ENCODE results near the gene ANKRD45. TPM values are rescaled to one million over a fixed set of nuclear protein-coding genes. Genes with fewer than 3 reads are reported as not detected.
A peak's percentile ranks its signal among the peaks of the same experiment; 100 is the strongest.

Gene ANKRD45
- total and polyA plus RNA-seq, 2 of the 13 experiments (the other 11 are each of a cell fraction or from before 2014, with no cell fraction given) = not detected

- H3K9ac ChIP-seq (ENCODE audit: insufficient read depth, low read depth, low read length) = no peak overlapping the region
- peak; percentile 3 for DNase-seq (ENCODE audit: low spot score)
- no peak for FAIRE-seq
- BruUV-seq (replicated peaks) = no TSS peak
- intact Hi-C loops (cut with micrococcal nuclease; ENCODE audit: unreplicated experiment) (no loop called here), in situ Hi-C loops (cut with HindIII; ENCODE audit: extremely low pct_ligation_motif_present, low pct_unique_long_range_greater_than_20kb) (no loop called here)
- peak; percentile 74 for ATAC-seq
- 0 out of 2 replicates have a peak, but pooled peaks have one; percentile 38 for TF ChIP-seq ZBTB33 (CRISPR knock-in tag; IDR thresholded peaks at IDR 0.05)
- no peak for TF ChIP-seq PHF5A (CRISPR knock-in tag; IDR thresholded peaks at IDR 0.05; ENCODE audit: low read depth, unreplicated experiment)
- TF ChIP-seq CTCF (CRISPR knock-in tag; IDR thresholded peaks at IDR 0.05) = peak; percentile 28
- TF ChIP-seq AHDC1 (CRISPR knock-in tag; IDR thresholded peaks at IDR 0.05; ENCODE audit: borderline replicate concordance) = no peak
- TF ChIP-seq STAG1 (CRISPR knock-in tag; IDR thresholded peaks at IDR 0.05) = peak; percentile 22; the same call in 1 of the 2 replicates
- ChIA-PET CTCF (ENCODE audit: low intra/inter-chr PET ratio, low total read pairs) (no interaction called here), POLR2A (no interaction called here)
- H3K27me3 ChIP-seq (ENCODE audit: control insufficient read depth in 1 of 2, insufficient read depth in 2 of 2, low read length in 2 of 2) = no peaks in the 10 kb centered on the region
- no peak overlapping the region for H3K4me3 ChIP-seq (replicated peaks in 1 of 3; ENCODE audit: insufficient read depth in 1 of 3, low read depth in 2 of 3, low read length in 3 of 3)
- 3% methylated on average over 5 of the region's 6 CpGs for WGBS (ENCODE audit: low lambda C conversion rate)
- H3K27ac ChIP-seq (ENCODE audit: extremely low read length, insufficient read depth, low read length) = no peak overlapping the region
- no peaks in the 10 kb centered on the region for H3K36me3 ChIP-seq (replicated peaks in 1 of 2; ENCODE audit: control insufficient read depth in 1 of 2, insufficient read depth in 2 of 2, low read length in 2 of 2)
- no peak overlapping the region for H2AFZ ChIP-seq (ENCODE audit: low read length)
- no peaks in the 10 kb centered on the region for H4K20me1 ChIP-seq (ENCODE audit: insufficient read depth, low read length)
- H3K9me3 ChIP-seq (ENCODE audit: low read length) = no peaks in the 10 kb centered on the region
- no peaks in the 10 kb centered on the region for H3K4me1 ChIP-seq (ENCODE audit: insufficient read depth, low read length)
- no peak overlapping the region for H3K4me2 ChIP-seq (ENCODE audit: low read depth, low read length)
- H3K79me2 ChIP-seq (ENCODE audit: insufficient read depth, low read length) = no peaks in the 10 kb centered on the region
Measured at GRCh38 chr1:173562813-173563212, 106.8 kb downstream of the ANKRD45 start.
